Heart left ventricle (tissue), 16 donors: ENCODE data around the gene AKAP13. TPM values are rescaled to one million over a fixed set of nuclear protein-coding genes. Genes with fewer than 3 reads are reported as not detected.

Experiments used
- ATAC-seq, 4 donors: fragments of 200-7000 bp; cut with Tn5 transposase; one replicate each; pipeline ENCODE4 v1.9.1; 2020 to 2022; ENCODE audit warnings: moderate library complexity in 4 of 4, mild to moderate bottlenecking in 3 of 4, moderate number of reproducible peaks in 1 of 4
- DNase-seq, 5 donors: peaks; one replicate each; pipeline ENCODE4 v3.0.0-alpha.2; 2020
- H3K27ac ChIP-seq, 12 donors: fragments of 200-600 bp; sonication (generic) in 4 of 12; one replicate each; pipeline versions ENCODE4 v1.5.0 to v1.8.0; 2016 to 2022; ENCODE audit warnings: mild to moderate bottlenecking in 2 of 12
- H3K27me3 ChIP-seq, 9 donors: fragments of 200-600 bp; sonication (generic) in 2 of 9; one replicate each; pipeline versions ENCODE4 v1.5.1 to v1.8.0; 2016 to 2022; ENCODE audit warnings: mild to moderate bottlenecking in 3 of 9
- H3K36me3 ChIP-seq, 9 donors: fragments of 200-600 bp; sonication (generic) in 2 of 9; one replicate each; pipeline versions ENCODE4 v1.5.0 to v1.8.0; 2018 to 2022; ENCODE audit warnings: mild to moderate bottlenecking in 2 of 9
- H3K4me1 ChIP-seq, 12 donors: fragments of 200-600 bp; sonication (generic) in 4 of 12; one replicate each; pipeline versions ENCODE4 v1.5.0 to v1.8.0; 2016 to 2022; ENCODE audit warnings: mild to moderate bottlenecking in 3 of 12
- H3K4me3 ChIP-seq, 12 donors: fragments of 200-600 bp; sonication (generic) in 4 of 12; one replicate each; pipeline versions ENCODE4 v1.5.0 to v1.8.0; 2017 to 2022; ENCODE audit warnings: mild to moderate bottlenecking in 9 of 12, moderate library complexity in 4 of 12
- H3K9me3 ChIP-seq, 12 donors: fragments of 200-600 bp; sonication (generic) in 4 of 12; one replicate each; pipeline versions ENCODE4 v1.5.0 to v1.8.0; 2016 to 2022; ENCODE audit warnings: mild to moderate bottlenecking in 1 of 12
- CTCF ChIP-seq, 12 donors: fragments of 200-600 bp; sonication (generic) in 4 of 12; IDR thresholded peaks; one replicate each; pipeline versions ENCODE4 v1.5.0 to v1.8.0; 2018 to 2022; ENCODE audit warnings: antibody characterized with exemption in 12 of 12, mild to moderate bottlenecking in 5 of 12
- POLR2A ChIP-seq, 2 donors: fragments of 450-650 bp; IDR thresholded peaks; one replicate each; pipeline ENCODE4 v1.6.1; 2017; ENCODE audit warnings: antibody characterized with exemption in 2 of 2, mild to moderate bottlenecking in 2 of 2, moderate library complexity in 2 of 2
- WGBS, 4 donors: extraction: QIAGEN DNeasy Blood & Tissue Kit in 2 of 4; methylation state at CpG; one replicate each; pipeline versions ENCODE4 v1.1.5 to v1.1.7; 2013 to 2018; 5-methylcytosine and 5-hydroxymethylcytosine counted together
- intact Hi-C, 10 donors: fragments of 100-400 bp; cut with DNase I; formaldehyde crosslinking; loops; one replicate each; pipeline versions ENCODE4 v1.11.1 to v1.14.2; 2022
- polyA plus RNA-seq, 2 donors: library from polyadenylated mRNA; stranded (reverse); fragments of 200-250 nt; gene quantifications; one replicate each; pipeline ENCODE4 v1.2.3, GENCODE V29; 2013
- total RNA-seq, 9 donors: library from RNA; depleted of rRNA in 2 of 9; stranded (reverse); fragments of >200 nt in 2 of 9; fragmentation: NEBNext Ultra II Directional in 3 of 9; extraction: Animal tissue kit (Norgen Biotek cat#: 25700) in 3 of 9; gene quantifications; one replicate each; pipeline versions ENCODE4 v1.1.0 to v1.2.4, GENCODE V29; 2016 to 2023
- donor health status: ischemic (EF 13 %, LVEDD 7.1; RV severe dilation, severe dysfunction).
- donor health status: healthy with polysubstance abuse.
- donor health status: DM: no; HTN: yes; CAD: no.
- donor health status: DM: no; HTN: no; CAD: no.
- donor health status: ischemic (EF 25% LVEDD 6.9; RV normal size, moderate dysfunction).
- donor health status: ischemic (EF 25% LVEDD 5.7; RV mildly dilated, moderate dysfunction).
- donor health status: healthy.
- donor health status: DM: yes; HTN: yes; CAD: no.
- donor health status: ischemic (EF 35%, LVEDD 5.7; RV mildly dilated, moderate dysfunction).
- donor health status: nonischemic (EF 11% LVEDD 7.7; RV severe dilation, severe dysfunction).
- donor health status: DM: yes; HTN: yes; CAD: no.
- donor health status: PGD.
- donor health status: ischemic (EF 29% LVEDD 5.4; RV normal size, mild dysfunction).
- donor health status: nonischemic (EF 23%, LVEDD 6.1; RV moderate dilation, normal function).

The AKAP13 gene
- total and polyA plus RNA-seq, 11 donors: 124 to 598 (median 340) TPM

GRCh38 chr15:85539491-85539890 is 159.1 kb downstream of the AKAP13 start:
- no peaks in the 10 kb centered on the region for H3K9me3 ChIP-seq
- TF ChIP-seq CTCF (IDR thresholded peaks at IDR 0.05): no peak
- no peak for TF ChIP-seq POLR2A (IDR thresholded peaks at IDR 0.05)
- H3K36me3 ChIP-seq: peaks cover 0 to 35% (median 4%) of the 10 kb centered on the region in 9 donors
- DNase-seq (no peak), ATAC-seq (no peak)
- H3K27me3 ChIP-seq: no peaks in the 10 kb centered on the region
- H3K4me3 ChIP-seq: no peak overlapping the region
- intact Hi-C loops: no loop called here
- H3K27ac ChIP-seq: no peak overlapping the region
- peaks cover 0 to 90% (median 39%) of the 10 kb centered on the region in 12 donors for H3K4me1 ChIP-seq

- H3K27me3 ChIP-seq: no peaks in the 10 kb centered on the region
- peaks cover 0 to 35% (median 0%) of the 10 kb centered on the region in 9 donors for H3K36me3 ChIP-seq
- TF ChIP-seq CTCF (IDR thresholded peaks at IDR 0.05) (no peak), POLR2A (IDR thresholded peaks at IDR 0.05) (no peak)
- ATAC-seq: no peak
- no peaks in the 10 kb centered on the region for H3K9me3 ChIP-seq
- 79 to 82% (median 80%) methylated on average over 6 of the region's 6 CpGs for WGBS, 4 donors
- H3K4me3 ChIP-seq: no peak overlapping the region
- intact Hi-C loops: loop anchor here in 2 of 10 donors (5.0 kb wide), 2 partner anchors 37 to 42 kb away; no protein-coding TSS in a partner anchor
- no peak overlapping the region for H3K27ac ChIP-seq
- peaks cover 0 to 90% (median 45%) of the 10 kb centered on the region in 12 donors for H3K4me1 ChIP-seq
- DNase-seq: no peak
Measured at GRCh38 chr15:85540085-85540797, 159.8 kb downstream of the AKAP13 start.

GRCh38 chr15:85541744-85542143 is 161.3 kb downstream of the AKAP13 start:
- Histone ChIP-seq H3K4me1 (peaks cover 0 to 89% (median 50%) of the 10 kb centered on the region in 12 donors), H3K27ac (no peak overlapping the region), H3K36me3 (peaks cover 0 to 32% (median 0%) of the 10 kb centered on the region in 9 donors), H3K9me3 (no peaks in the 10 kb centered on the region), H3K27me3 (no peaks in the 10 kb centered on the region), H3K4me3 (no peak overlapping the region)
- intact Hi-C loops: loop anchor here in 2 of 10 donors (5.0 kb wide), 2 partner anchors 36 to 41 kb away; no protein-coding TSS in a partner anchor
- TF ChIP-seq CTCF (IDR thresholded peaks at IDR 0.05) (no peak), POLR2A (IDR thresholded peaks at IDR 0.05) (no peak)
- 45 to 74% (median 62%) methylated on average over 1 of the region's 1 CpG for WGBS, 4 donors
- DNase-seq: no peak
- no peak for ATAC-seq

- no peak for ATAC-seq
- Histone ChIP-seq H3K4me3 (no peak overlapping the region), H3K9me3 (no peaks in the 10 kb centered on the region), H3K27me3 (no peaks in the 10 kb centered on the region), H3K27ac (peak overlapping the region in 6 of 12 donors; percentile 25 to 93 (median 58)), H3K36me3 (peaks cover 0 to 24% (median 0%) of the 10 kb centered on the region in 9 donors), H3K4me1 (peaks cover 0 to 89% (median 52%) of the 10 kb centered on the region in 12 donors)
- 61 to 74% (median 71%) methylated on average over 3 of the region's 3 CpGs for WGBS, 4 donors
- no peak for DNase-seq
- no peak for TF ChIP-seq POLR2A (IDR thresholded peaks at IDR 0.05)
- no peak for TF ChIP-seq CTCF (IDR thresholded peaks at IDR 0.05)
- intact Hi-C loops: loop anchor here in 2 of 10 donors (5.0 kb wide), 2 partner anchors 35 to 40 kb away; no protein-coding TSS in a partner anchor
Measured at GRCh38 chr15:85542488-85542887, 162.1 kb downstream of the AKAP13 start.
